ENCODE data around the gene MMD.
"Not testable (repeated sequence)": the region's sequence is repeated elsewhere in the genome, so short reads cannot be mapped to it uniquely, and the experiment has no call there.

The MMD gene

GRCh38 chr17:55434721-55435120, 13.1 kb upstream of the MMD start:
- peak overlapping the region; percentile 90 for H3K27ac ChIP-seq
- no peak for TF ChIP-seq ZFX (IDR thresholded peaks at IDR 0.05; ENCODE audit: borderline replicate concordance)

GRCh38 chr17:55433629-55434422, 12.2 kb upstream of the MMD start:
- H3K27ac ChIP-seq, result peak overlapping the region; percentile 90

GRCh38 chr17:55433029-55433628, 11.5 kb upstream of the MMD start:
- peak overlapping the region; percentile 90 for H3K27ac ChIP-seq

More at GRCh38 chr17:55433629-55434422, 12.2 kb upstream of the MMD start:
- no peak for TF ChIP-seq ZFX (IDR thresholded peaks at IDR 0.05; ENCODE audit: borderline replicate concordance)
- no peak for TF ChIP-seq CTCF (IDR thresholded peaks at IDR 0.05)

GRCh38 chr17:55432358-55433028, 10.9 kb upstream of the MMD start:
- TF ChIP-seq CTCF (IDR thresholded peaks at IDR 0.05) (no peak), ZFX (IDR thresholded peaks at IDR 0.05; ENCODE audit: borderline replicate concordance) (no peak)
- H3K27ac ChIP-seq, result peak overlapping the region; percentile 90

More at GRCh38 chr17:55433029-55433628, 11.5 kb upstream of the MMD start:
- TF ChIP-seq ZFX (IDR thresholded peaks at IDR 0.05; ENCODE audit: borderline replicate concordance), result no peak
- no peak for TF ChIP-seq CTCF (IDR thresholded peaks at IDR 0.05)

GRCh38 chr17:55431914-55432313, 10.3 kb upstream of the MMD start:
- not testable (repeated sequence) for H3K27ac ChIP-seq

- H3K27ac ChIP-seq, result peak overlapping the region; percentile 85
- TF ChIP-seq ZFX (IDR thresholded peaks at IDR 0.05; ENCODE audit: borderline replicate concordance) (no peak), CTCF (IDR thresholded peaks at IDR 0.05) (no peak)
These were observed 9.1 kb upstream of the MMD start for GRCh38 chr17:55430541-55431288.

- TF ChIP-seq CTCF (IDR thresholded peaks at IDR 0.05) (no peak), ZFX (IDR thresholded peaks at IDR 0.05; ENCODE audit: borderline replicate concordance) (no peak)
- H3K27ac ChIP-seq, result no peak overlapping the region
These were observed 5.9 kb upstream of the MMD start for GRCh38 chr17:55427587-55427882.
